GM12878 (cell line): Measurements from ENCODE around the gene GPR68. TPM values are rescaled to one million over a fixed set of nuclear protein-coding genes. Genes with fewer than 3 reads are reported as not detected.

ENCODE experiments used
- ATAC-seq: fragments of 200-7000 bp; cut with Tn5 transposase; 3 replicates; pipeline ENCODE4 v1.9.1; 2020; ENCODE audit warnings: mild to moderate bottlenecking, moderate library complexity
- BruUV-seq: library from RNA; stranded (reverse); fragments of 400-500 nt; replicated peaks from 2 replicates; lab custom pipeline; 2021; lab: Mats Ljungman, UMichigan
- CTCF ChIA-PET: fragments of 300-600 bp; sonication (Branson Sonifier 250); formaldehyde crosslinking; extraction: SDS; loops from one replicate; lab custom pipeline; 2021; ENCODE audit warnings: inconsistent platforms; lab: Yijun Ruan, JAX
- POLR2A ChIA-PET: fragments of 350-600 bp; formaldehyde crosslinking; extraction: SDS; loops from one replicate; lab custom pipeline; 2021; ENCODE audit warnings: inconsistent platforms; lab: Charles Lee
- RAD21 ChIA-PET: fragments of 300-600 bp; sonication (Branson Sonifier 250); formaldehyde crosslinking; loops from one replicate; lab custom pipeline; 2023; ENCODE audit warnings: antibody characterized with exemption; ENCODE audit not compliant: unreplicated experiment; lab: Charles Lee
- SMC1A ChIA-PET: fragments of 300-600 bp; sonication (Branson Sonifier 250); formaldehyde crosslinking; loops from one replicate; lab custom pipeline; 2023; ENCODE audit not compliant: unreplicated experiment, uncharacterized antibody; lab: Charles Lee
- DNase-seq: peaks from one replicate; pipeline ENCODE4 v3.0.0-alpha.2; 2011; ENCODE audit warnings: low read depth, low spot score
- FAIRE-seq: peaks from 3 replicates; lab custom pipeline; 2011; peaks lifted over from hg19 to GRCh38; lab: Jason Lieb, UNC
- H2AFZ ChIP-seq: 2 replicates; pipeline ENCODE4 v1.6.0; 2011; ENCODE audit warnings: low read depth, low read length, control low read depth; ENCODE audit not compliant: control insufficient read depth
- H3K27ac ChIP-seq: 2 replicates; pipeline ENCODE4 v1.5.1; 2011; ENCODE audit warnings: control low read depth; ENCODE audit not compliant: control insufficient read depth, insufficient read depth
- H3K27me3 ChIP-seq, 2 experiments: replicated peaks in 1 of 2; 2 replicates each; pipeline versions ENCODE4 v1.6.0 to v1.6.1; 2011; ENCODE audit warnings: low read length in 1 of 2; ENCODE audit not compliant: control insufficient read depth in 2 of 2, insufficient read depth in 2 of 2
- H3K36me3 ChIP-seq, 2 experiments: 2 replicates each; pipeline ENCODE4 v1.5.1; 2011; ENCODE audit warnings: low read length in 1 of 2; ENCODE audit not compliant: control insufficient read depth in 2 of 2, insufficient read depth in 2 of 2
- H3K4me1 ChIP-seq: 2 replicates; pipeline ENCODE4 v1.6.1; 2011; ENCODE audit warnings: mild to moderate bottlenecking, low read length, moderate library complexity, mixed read lengths; ENCODE audit not compliant: control insufficient read depth, insufficient read depth
- H3K4me2 ChIP-seq: 2 replicates; pipeline ENCODE4 v1.6.0; 2011; ENCODE audit warnings: control low read depth; ENCODE audit not compliant: control insufficient read depth, insufficient read depth
- H3K4me3 ChIP-seq: fragments of 200-600 bp; sonication (generic); 2 replicates; pipeline ENCODE4 v1.5.1; 2016
- H3K79me2 ChIP-seq: 2 replicates; pipeline ENCODE4 v1.6.0; 2011; ENCODE audit warnings: low read length; ENCODE audit not compliant: control insufficient read depth, insufficient read depth
- H3K9ac ChIP-seq: 2 replicates; pipeline ENCODE4 v1.8.0; 2011; ENCODE audit warnings: low read length, control low read depth, mixed read lengths; ENCODE audit not compliant: control insufficient read depth, insufficient read depth
- H3K9me3 ChIP-seq: replicated peaks from 3 replicates; pipeline ENCODE4 v1.5.1; 2011; ENCODE audit warnings: mild to moderate bottlenecking, low read length; ENCODE audit not compliant: control insufficient read depth, insufficient read depth
- H4K20me1 ChIP-seq: 2 replicates; pipeline ENCODE4 v1.6.0; 2011; ENCODE audit not compliant: control insufficient read depth, insufficient read depth
- ATF7 ChIP-seq: fragments of 450-650 bp; IDR thresholded peaks from 2 replicates; pipeline ENCODE4 v1.6.1; 2016; ENCODE audit warnings: low read depth, mild to moderate bottlenecking
- BCL3 ChIP-seq: IDR thresholded peaks from 2 replicates; pipeline ENCODE4 v1.6.1; 2011; ENCODE audit warnings: borderline replicate concordance, low read depth, mild to moderate bottlenecking, moderate library complexity, low read length; ENCODE audit not compliant: insufficient read depth, poor library complexity, severe bottlenecking
- BHLHE40 ChIP-seq, 2 experiments: fragments of 450-650 bp in 1 of 2; IDR thresholded peaks; 2 replicates each; pipeline ENCODE4 v1.6.1; 2011 to 2017; ENCODE audit warnings: low read depth in 2 of 2, borderline replicate concordance in 1 of 2, improper control_type of control experiment in 1 of 2, low read length in 1 of 2, mild to moderate bottlenecking in 1 of 2
- BMI1 ChIP-seq: fragments of 450-650 bp; IDR thresholded peaks from 2 replicates; pipeline ENCODE4 v1.6.1; 2016; ENCODE audit warnings: mild to moderate bottlenecking, moderate library complexity, borderline replicate concordance
- CUX1 ChIP-seq: IDR thresholded peaks from 2 replicates; pipeline ENCODE4 v1.6.1; 2012; ENCODE audit warnings: improper control_type of control experiment, low read depth, low read length; ENCODE audit not compliant: insufficient replicate concordance
- FOXK2 ChIP-seq: fragments of 450-650 bp; IDR thresholded peaks from 2 replicates; pipeline ENCODE4 v1.6.1; 2017; ENCODE audit warnings: mild to moderate bottlenecking, moderate library complexity
- GATAD2B ChIP-seq: fragments of 450-650 bp; conservative IDR thresholded peaks from 2 replicates; pipeline ENCODE4 v1.6.1; 2017; ENCODE audit warnings: low read depth, mild to moderate bottlenecking, moderate library complexity
- MLLT1 ChIP-seq: fragments of 450-650 bp; IDR thresholded peaks from 2 replicates; pipeline ENCODE4 v1.6.1; 2016; ENCODE audit warnings: mild to moderate bottlenecking
- MYB ChIP-seq: fragments of 150-350 bp; IDR thresholded peaks from 2 replicates; pipeline ENCODE4 v1.6.1; 2014; ENCODE audit warnings: mild to moderate bottlenecking, low read depth, low read length, borderline replicate concordance
- NR2C2 ChIP-seq: IDR thresholded peaks from 2 replicates; pipeline ENCODE4 v1.6.1; 2011; ENCODE audit warnings: borderline replicate concordance, low read depth; ENCODE audit not compliant: control insufficient read depth, insufficient read length
- SIX5 ChIP-seq: IDR thresholded peaks from 2 replicates; pipeline ENCODE4 v1.6.1; 2011; ENCODE audit warnings: mild to moderate bottlenecking, low read depth, low read length, moderate library complexity; ENCODE audit not compliant: severe bottlenecking
- YBX1 ChIP-seq: fragments of 450-650 bp; IDR thresholded peaks from 2 replicates; pipeline ENCODE4 v1.6.1; 2016; ENCODE audit warnings: antibody characterized with exemption
- WGBS: methylation state at CpG from one replicate; pipeline ENCODE4 v1.1.6; 2016; ENCODE audit warnings: low lambda C conversion rate; ENCODE audit not compliant: insufficient replicate concordance, insufficient coverage; ENCODE audit errors: missing lambda C conversion rate; 5-methylcytosine and 5-hydroxymethylcytosine counted together
- in situ Hi-C: fragments of 300-500 bp; cut with MboI; formaldehyde crosslinking; loops from 9 replicates; pipeline ENCODE4 v1.14.3; 2018; ENCODE audit warnings: mixed read lengths
- intact Hi-C: fragments of 100-400 bp; cut with micrococcal nuclease; formaldehyde crosslinking; loops from one replicate; pipeline ENCODE4 v1.14.2; 2022; ENCODE audit not compliant: unreplicated experiment
- polyA plus RNA-seq, 11 experiments: library from polyadenylated mRNA; depleted of rRNA in 4 of 11; unstranded in 6 of 11; stranded (reverse) in 5 of 11; fragments of >200 nt; fragmentation: Nextera tagmentation in 4 of 11; fragmentation: Illumina TruSeq in 1 of 11; extraction: Ambion mirVana in 4 of 11; extraction: Trizol in 1 of 11; gene quantifications; 1 replicate in 1 of 11; 2 replicates in 10 of 11; pipeline versions ENCODE4 v1.2.1 to v1.2.3, GENCODE V29; 2011 to 2016; ENCODE audit warnings: inconsistent platforms in 2 of 11, missing spikeins in 2 of 11, low read depth in 1 of 11
- total RNA-seq, 4 experiments: library from RNA; depleted of rRNA in 3 of 4; stranded (reverse); fragments of >200 nt in 3 of 4; fragmentation: Illumina TruSeq in 1 of 4; extraction: Trizol in 1 of 4; gene quantifications; 2 replicates each; pipeline versions ENCODE4 v1.2.1 to v1.2.3, GENCODE V29; 2013 to 2021

Gene GPR68
- total and polyA plus RNA-seq, 10 of the 15 experiments (the other 5 are each of a cell fraction or from before 2014, with no cell fraction given): 0.06 to 3.4 (median 1.8) TPM

- TF ChIP-seq CUX1: no peak
- no peak for TF ChIP-seq ATF7
- no peak for TF ChIP-seq SIX5
Measured at GRCh38 chr14:91245029-91245428, 525 bp upstream of the GPR68 start (continued).

GRCh38 chr14:91243074-91243471, 1.4 kb downstream of the GPR68 start:
- H3K9ac ChIP-seq: peak overlapping the region; percentile 55
- ChIA-PET RAD21 (interaction anchor here (0.6 to 5.2 kb wide), 15 partner anchors 8 to 340 kb away, joined by 3 to 90 read pairs (median 4); partner anchors contain the start of gene DGLUCY), SMC1A (interaction anchor here (0.5 to 9.8 kb wide), 20 partner anchors 8 to 338 kb away, joined by 3 to 142 read pairs (median 4); partner anchors contain the start of gene DGLUCY), CTCF (interaction anchor here (0.6 to 6.5 kb wide), 10 partner anchors 9 to 175 kb away, joined by 3 to 59 read pairs (median 4); no protein-coding TSS in a partner anchor), POLR2A (interaction anchor here (0.7 to 5.9 kb wide), 6 partner anchors 8 to 172 kb away, joined by 3 to 108 read pairs (median 4); no protein-coding TSS in a partner anchor)
- peak overlapping the region; percentile 62 for H3K4me3 ChIP-seq
- WGBS: 18% methylated on average over 6 of the region's 6 CpGs
- in situ Hi-C loops (no loop called here), intact Hi-C loops (loop anchor here (1.0 to 5.0 kb wide), 2 partner anchors 15 to 174 kb away; partner anchors contain the start of gene CCDC88C)
- FAIRE-seq (no peak), ATAC-seq (peak; percentile 28), DNase-seq (no peak)
- H3K9me3 ChIP-seq: no peaks in the 10 kb centered on the region
- peak overlapping the region; percentile 86 for H3K27ac ChIP-seq
- TSS peak; percentile 75 for BruUV-seq
- H3K79me2 ChIP-seq: peaks cover 17% of the 10 kb centered on the region
- no peaks in the 10 kb centered on the region for H4K20me1 ChIP-seq
- no peaks in the 10 kb centered on the region; a peak in 1 of 4 replicates for H3K36me3 ChIP-seq
- peak overlapping the region; percentile 18; the same call in 1 of the 2 replicates for H2AFZ ChIP-seq
- no peaks in the 10 kb centered on the region for H3K27me3 ChIP-seq
- peak overlapping the region; percentile 83 for H3K4me2 ChIP-seq
- H3K4me1 ChIP-seq: peaks cover 39% of the 10 kb centered on the region
- no peak for TF ChIP-seq NR2C2
- no peak for TF ChIP-seq BHLHE40 (IDR thresholded peaks at IDR 0.05; ENCODE audit: borderline replicate concordance in 1 of 2, low read depth in 2 of 2, low read length in 1 of 2)
- no peak for TF ChIP-seq FOXK2
- no peak for TF ChIP-seq MYB
- TF ChIP-seq YBX1: no peak
- 0 out of 2 replicates have a peak, but pooled peaks have one; percentile 24 for TF ChIP-seq MLLT1
- TF ChIP-seq BMI1: no peak
- TF ChIP-seq BCL3: no peak
- no peak for TF ChIP-seq GATAD2B
